Caco-2 (cell line): Measurements from ENCODE around the gene ZSCAN5B. TPM values are rescaled to one million over a fixed set of nuclear protein-coding genes. Genes with fewer than 3 reads are reported as not detected.

Source experiments
- BruUV-seq: library from RNA; stranded (reverse); fragments of 400-500 nt; replicated peaks from 2 replicates; lab custom pipeline; 2021; lab: Mats Ljungman, UMichigan
- CTCF ChIA-PET: fragments of 300-600 bp; sonication (Branson Sonifier 250); formaldehyde crosslinking; loops from one replicate; lab custom pipeline; 2022; ENCODE audit warnings: antibody characterized with exemption; lab: Charles Lee
- POLR2A ChIA-PET: fragments of 300-600 bp; sonication (Branson Sonifier 250); formaldehyde crosslinking; loops from one replicate; lab custom pipeline; 2022; ENCODE audit warnings: antibody characterized with exemption; lab: Charles Lee
- DNase-seq, 2 experiments: peaks; one replicate each; pipeline versions ENCODE4 v3.0.0 to v3.0.0-alpha.2; 2020 to 2022
- H3K27me3 ChIP-seq: replicated peaks from 2 replicates; pipeline ENCODE4 v1.6.0; 2011; ENCODE audit warnings: low read length; ENCODE audit not compliant: control insufficient read depth, insufficient read depth
- H3K36me3 ChIP-seq: 2 replicates; pipeline ENCODE4 v1.5.1; 2011; ENCODE audit warnings: low read length; ENCODE audit not compliant: control insufficient read depth, insufficient read depth
- H3K4me1 ChIP-seq: fragments of 250-450 bp; sonication (Bioruptor Pico); 2 replicates; pipeline ENCODE4 v1.5.1; 2020; ENCODE audit warnings: mild to moderate bottlenecking
- H3K4me3 ChIP-seq: 2 replicates; pipeline ENCODE4 v1.5.1; 2011; ENCODE audit warnings: low read depth, mild to moderate bottlenecking, control low read depth, low read length
- H3K9me3 ChIP-seq: fragments of 250-450 bp; sonication (Bioruptor Pico); 2 replicates; pipeline ENCODE4 v1.5.1; 2020; ENCODE audit warnings: mild to moderate bottlenecking, moderate library complexity
- H3K27ac Mint-ChIP-seq: one replicate; pipeline ENCODE4 v1.8.0; 2022; ENCODE audit warnings: mixed read lengths; ENCODE audit not compliant: unreplicated experiment
- H3K27me3 Mint-ChIP-seq: one replicate; pipeline ENCODE4 v1.8.0; 2022; ENCODE audit warnings: mixed read lengths; ENCODE audit not compliant: insufficient read depth, unreplicated experiment
- H3K36me3 Mint-ChIP-seq: one replicate; pipeline ENCODE4 v1.8.0; 2022; ENCODE audit warnings: mild to moderate bottlenecking, mixed read lengths; ENCODE audit not compliant: insufficient read depth, unreplicated experiment
- H3K4me1 Mint-ChIP-seq: one replicate; pipeline ENCODE4 v1.8.0; 2022; ENCODE audit warnings: low read depth, mixed read lengths; ENCODE audit not compliant: unreplicated experiment
- H3K4me3 Mint-ChIP-seq: one replicate; pipeline ENCODE4 v1.8.0; 2022; ENCODE audit warnings: mild to moderate bottlenecking, moderate library complexity, mixed read lengths; ENCODE audit not compliant: unreplicated experiment
- H3K9me3 Mint-ChIP-seq: one replicate; pipeline ENCODE4 v1.8.0; 2022; ENCODE audit warnings: mixed read lengths; ENCODE audit not compliant: unreplicated experiment
- intact Hi-C: fragments of 100-400 bp; cut with micrococcal nuclease; formaldehyde crosslinking; loops from one replicate; pipeline ENCODE4 v1.10.0; 2022; ENCODE audit not compliant: unreplicated experiment
- total RNA-seq: library from RNA; stranded (reverse); gene quantifications from 2 replicates; pipeline ENCODE4 v1.2.3, GENCODE V29; 2022
- TF ChIP-seq, protein P1 (sequence below), 2 experiments: fragments of 200-600 bp in 1 of 2; IDR thresholded peaks; 1 replicate in 1 of 2; 2 replicates in 1 of 2; pipeline versions ENCODE4 v1.5.1 to v1.8.0; 2011 to 2022; ENCODE audit warnings: antibody characterized with exemption in 1 of 2, control low read depth in 1 of 2, inconsistent platforms in 1 of 2, low read depth in 1 of 2, low read length in 1 of 2, mild to moderate bottlenecking in 1 of 2, moderate library complexity in 1 of 2; ENCODE audit not compliant: insufficient read depth in 1 of 2, severe bottlenecking in 1 of 2, unreplicated experiment in 1 of 2

Gene ZSCAN5B
- total RNA-seq, 1 experiment from 2014 or later = not detected

DNA sequence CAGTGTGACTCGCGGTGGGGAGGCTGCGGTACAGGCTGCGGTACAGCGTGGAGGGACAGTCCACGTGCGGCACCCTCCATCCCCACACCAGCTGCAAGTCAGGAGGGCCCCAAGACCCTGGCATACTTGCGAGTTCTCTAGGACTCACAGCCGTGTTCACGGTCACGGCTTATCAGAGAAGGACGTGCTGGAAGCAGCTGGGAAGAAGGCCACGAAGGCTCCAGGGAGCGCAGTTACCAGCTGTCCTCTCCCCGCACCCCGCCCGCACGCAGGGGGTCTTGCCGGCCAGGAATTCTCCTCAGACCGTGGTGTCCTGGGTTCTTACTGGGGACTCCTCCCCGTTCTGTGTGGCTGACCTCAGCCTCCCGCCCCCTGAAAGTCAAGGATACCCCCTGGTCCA, 50.3 kb downstream of the ZSCAN5B start:
- POLR2A ChIA-PET = no interaction called here
- Mint-ChIP-seq H3K4me1 (peaks cover 21% of the 10 kb centered on the region), H3K27me3 (no peaks in the 10 kb centered on the region), H3K9me3 (no peaks in the 10 kb centered on the region), H3K4me3 (no peak overlapping the region), H3K36me3 (peaks cover 54% of the 10 kb centered on the region), H3K27ac (no peak overlapping the region)
- peaks cover 16% of the 10 kb centered on the region for H3K4me1 ChIP-seq
- peaks cover 6% of the 10 kb centered on the region for H3K36me3 ChIP-seq
- no peaks in the 10 kb centered on the region for H3K27me3 ChIP-seq
- intact Hi-C loops = loop anchor here (10.0 kb wide), 1 partner anchor 493 kb away; the partner anchor contains the start of gene U2AF2
- TF ChIP-seq, protein P1, sequence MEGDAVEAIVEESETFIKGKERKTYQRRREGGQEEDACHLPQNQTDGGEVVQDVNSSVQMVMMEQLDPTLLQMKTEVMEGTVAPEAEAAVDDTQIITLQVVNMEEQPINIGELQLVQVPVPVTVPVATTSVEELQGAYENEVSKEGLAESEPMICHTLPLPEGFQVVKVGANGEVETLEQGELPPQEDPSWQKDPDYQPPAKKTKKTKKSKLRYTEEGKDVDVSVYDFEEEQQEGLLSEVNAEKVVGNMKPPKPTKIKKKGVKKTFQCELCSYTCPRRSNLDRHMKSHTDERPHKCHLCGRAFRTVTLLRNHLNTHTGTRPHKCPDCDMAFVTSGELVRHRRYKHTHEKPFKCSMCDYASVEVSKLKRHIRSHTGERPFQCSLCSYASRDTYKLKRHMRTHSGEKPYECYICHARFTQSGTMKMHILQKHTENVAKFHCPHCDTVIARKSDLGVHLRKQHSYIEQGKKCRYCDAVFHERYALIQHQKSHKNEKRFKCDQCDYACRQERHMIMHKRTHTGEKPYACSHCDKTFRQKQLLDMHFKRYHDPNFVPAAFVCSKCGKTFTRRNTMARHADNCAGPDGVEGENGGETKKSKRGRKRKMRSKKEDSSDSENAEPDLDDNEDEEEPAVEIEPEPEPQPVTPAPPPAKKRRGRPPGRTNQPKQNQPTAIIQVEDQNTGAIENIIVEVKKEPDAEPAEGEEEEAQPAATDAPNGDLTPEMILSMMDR (IDR thresholded peaks at IDR 0.05; ENCODE audit: insufficient read depth in 1 of 2, low read depth in 1 of 2, low read length in 1 of 2, severe bottlenecking in 1 of 2, unreplicated experiment in 1 of 2) = no peak
- DNase-seq = no peak
- no peak overlapping the region for H3K4me3 ChIP-seq
- CTCF ChIA-PET = no interaction called here
- no peaks in the 10 kb centered on the region for H3K9me3 ChIP-seq
- BruUV-seq = no TSS peak

DNA sequence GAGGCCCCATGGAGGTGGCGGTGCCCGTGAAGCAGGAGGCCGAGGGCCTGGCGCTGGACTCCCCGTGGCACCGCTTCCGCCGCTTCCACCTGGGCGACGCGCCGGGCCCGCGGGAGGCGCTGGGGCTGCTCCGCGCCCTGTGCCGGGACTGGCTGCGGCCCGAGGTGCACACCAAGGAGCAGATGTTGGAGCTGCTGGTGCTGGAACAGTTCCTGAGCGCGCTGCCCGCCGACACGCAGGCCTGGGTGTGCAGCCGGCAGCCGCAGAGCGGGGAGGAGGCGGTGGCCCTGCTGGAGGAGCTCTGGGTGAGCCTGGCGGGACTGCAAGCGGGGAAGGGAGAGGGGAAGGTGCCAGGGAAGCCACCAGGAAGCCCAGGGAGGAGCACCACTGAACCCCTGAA, 50.7 kb downstream of the ZSCAN5B start:
- Histone ChIP-seq H3K9me3 (no peaks in the 10 kb centered on the region), H3K36me3 (peaks cover 6% of the 10 kb centered on the region), H3K4me3 (no peak overlapping the region), H3K4me1 (peaks cover 17% of the 10 kb centered on the region), H3K27me3 (no peaks in the 10 kb centered on the region)
- Mint-ChIP-seq H3K27me3 (no peaks in the 10 kb centered on the region), H3K27ac (no peak overlapping the region), H3K4me3 (no peak overlapping the region), H3K9me3 (no peaks in the 10 kb centered on the region), H3K4me1 (peaks cover 21% of the 10 kb centered on the region), H3K36me3 (peaks cover 58% of the 10 kb centered on the region)
- ChIA-PET POLR2A (no interaction called here), CTCF (no interaction called here)
- DNase-seq = no peak
- TF ChIP-seq, protein P1 (IDR thresholded peaks at IDR 0.05; ENCODE audit: insufficient read depth in 1 of 2, low read depth in 1 of 2, low read length in 1 of 2, severe bottlenecking in 1 of 2, unreplicated experiment in 1 of 2) = no peak
- BruUV-seq = no TSS peak
- intact Hi-C loops = loop anchor here (10.0 kb wide), 1 partner anchor 492 kb away; the partner anchor contains the start of gene U2AF2

DNA sequence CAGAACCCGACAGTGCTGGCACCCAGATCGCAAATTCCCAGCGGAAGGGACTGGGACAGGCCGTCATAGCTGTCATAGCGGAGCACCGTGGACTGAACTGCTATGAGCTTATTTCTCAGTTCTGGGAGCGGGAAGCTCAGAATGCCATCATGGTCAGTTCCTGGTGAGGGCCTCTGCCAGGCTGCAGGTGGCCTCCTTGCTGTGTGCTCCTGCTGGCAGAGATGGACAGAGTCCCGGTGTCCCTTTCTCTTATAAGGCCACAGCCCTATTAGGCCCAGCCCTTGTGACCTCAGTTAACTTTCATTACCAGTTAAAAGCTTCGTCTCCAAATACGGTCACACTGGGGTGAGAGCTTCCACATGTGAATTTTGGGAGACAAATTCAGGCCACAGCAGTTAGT, 51.9 kb downstream of the ZSCAN5B start:
- DNase-seq = no peak
- intact Hi-C loops = loop anchor here (10.0 kb wide), 1 partner anchor 491 kb away; the partner anchor contains the start of gene U2AF2

More for the DNA sequence above, 51.9 kb downstream of the ZSCAN5B start:
- peaks cover 21% of the 10 kb centered on the region for H3K4me1 Mint-ChIP-seq
- H3K4me1 ChIP-seq = peaks cover 17% of the 10 kb centered on the region
- H3K36me3 ChIP-seq = peaks cover 6% of the 10 kb centered on the region
- CTCF ChIA-PET = interaction anchor here (0.8 kb wide), 1 partner anchor 79 kb away, joined by 3 read pairs; no protein-coding TSS in a partner anchor
- TF ChIP-seq, protein P1 (IDR thresholded peaks at IDR 0.05; ENCODE audit: insufficient read depth in 1 of 2, low read depth in 1 of 2, low read length in 1 of 2, severe bottlenecking in 1 of 2, unreplicated experiment in 1 of 2) = no peak
- no peaks in the 10 kb centered on the region for H3K27me3 Mint-ChIP-seq
- H3K9me3 ChIP-seq = no peaks in the 10 kb centered on the region
- no peak overlapping the region for H3K27ac Mint-ChIP-seq
- H3K27me3 ChIP-seq = no peaks in the 10 kb centered on the region
- H3K4me3 ChIP-seq = no peak overlapping the region
- H3K36me3 Mint-ChIP-seq = peaks cover 61% of the 10 kb centered on the region
- no peak overlapping the region for H3K4me3 Mint-ChIP-seq
- no TSS peak for BruUV-seq
- POLR2A ChIA-PET = no interaction called here
- no peaks in the 10 kb centered on the region for H3K9me3 Mint-ChIP-seq
